ENCODE results near the gene CFAP141.

DNA sequence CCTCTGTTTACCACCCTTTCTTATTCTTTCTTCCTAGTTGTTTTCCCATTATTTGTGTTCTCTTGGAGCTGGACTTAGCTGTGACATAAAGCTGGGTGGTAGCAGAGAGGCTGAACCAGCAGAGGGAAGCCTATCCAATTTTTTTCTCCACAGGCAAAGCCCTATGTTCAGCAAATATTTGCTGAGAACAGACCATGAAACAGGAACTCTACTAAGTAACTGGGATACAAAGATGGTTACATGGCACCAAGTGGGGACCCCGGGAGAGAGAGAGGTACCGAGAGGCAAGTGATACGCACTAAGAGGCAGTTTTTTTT lies 6.6 kb downstream of the CFAP141 start:
- TF ChIP-seq, protein P1, sequence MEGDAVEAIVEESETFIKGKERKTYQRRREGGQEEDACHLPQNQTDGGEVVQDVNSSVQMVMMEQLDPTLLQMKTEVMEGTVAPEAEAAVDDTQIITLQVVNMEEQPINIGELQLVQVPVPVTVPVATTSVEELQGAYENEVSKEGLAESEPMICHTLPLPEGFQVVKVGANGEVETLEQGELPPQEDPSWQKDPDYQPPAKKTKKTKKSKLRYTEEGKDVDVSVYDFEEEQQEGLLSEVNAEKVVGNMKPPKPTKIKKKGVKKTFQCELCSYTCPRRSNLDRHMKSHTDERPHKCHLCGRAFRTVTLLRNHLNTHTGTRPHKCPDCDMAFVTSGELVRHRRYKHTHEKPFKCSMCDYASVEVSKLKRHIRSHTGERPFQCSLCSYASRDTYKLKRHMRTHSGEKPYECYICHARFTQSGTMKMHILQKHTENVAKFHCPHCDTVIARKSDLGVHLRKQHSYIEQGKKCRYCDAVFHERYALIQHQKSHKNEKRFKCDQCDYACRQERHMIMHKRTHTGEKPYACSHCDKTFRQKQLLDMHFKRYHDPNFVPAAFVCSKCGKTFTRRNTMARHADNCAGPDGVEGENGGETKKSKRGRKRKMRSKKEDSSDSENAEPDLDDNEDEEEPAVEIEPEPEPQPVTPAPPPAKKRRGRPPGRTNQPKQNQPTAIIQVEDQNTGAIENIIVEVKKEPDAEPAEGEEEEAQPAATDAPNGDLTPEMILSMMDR (conservative IDR thresholded peaks at IDR 0.05): peak; percentile 41; the same call in 1 of the 2 replicates
- TF ChIP-seq ZFX (IDR thresholded peaks at IDR 0.05): no peak
